Melanocyte of skin (primary cell): ENCODE data around the gene CDK8. TPM values are rescaled to one million over a fixed set of nuclear protein-coding genes. Genes with fewer than 3 reads are reported as not detected.

Experiments
- small RNA-seq, 2 donors: library from RNA; depleted of rRNA; stranded (forward); fragments of <200 nt; gene quantifications; one replicate each; pipeline ENCODE3, GENCODE V24; 2012
- total RNA-seq, 2 donors: library from RNA; depleted of rRNA; stranded (reverse); fragments of >200 nt; gene quantifications; 2 replicates each; pipeline ENCODE4 v1.2.3, GENCODE V29; 2012

Gene CDK8
- total RNA-seq = 10 to 100 TPM; 12.4 to 18.6 TPM

GRCh38 chr13:26253787-26254582 is at the start of gene CDK8:
TSS of gene CDK8 (plus strand) at chr13:26254129. CDS start at chr13:26254642, 513 bp downstream.

GRCh38 chr13:26221721-26222519 is 32.0 kb upstream of the CDK8 start, which contains the start of gene RNF6:
TSS of gene RNF6 (minus strand) at chr13:26222314. CDS start at chr13:26219649, 2,665 bp downstream.

Small RNA genes lying within 50 kb of the gene (small RNA-seq; reads per million reads assigned to genes)
- gene RF02271 = 0 reads per million in 2 donors

Other genes with a start within 250 kb of the CDK8 start
- 1 to 10 TPM; 5.7 to 8.3 TPM for gene SHISA2, start 202.1 kb upstream of the CDK8 start, total RNA-seq
- 10 to 100 TPM; 29.9 to 41.3 TPM for gene RNF6, start 31.8 kb upstream of the CDK8 start, total RNA-seq